ENCODE data around the gene HDAC7. TPM values are rescaled to one million over a fixed set of nuclear protein-coding genes. Genes with fewer than 3 reads are reported as not detected.

Gene HDAC7
- 10 to 100 TPM in 2 of 4 donors, 1 to 10 TPM in 2; 2.2 to 30.3 (median 15.3) TPM for polyA plus RNA-seq
- long read RNA-seq, donor 1, full-length matches to known transcripts, result 4 of 4 reads
- long read RNA-seq, donor 1, partial matches to known transcripts, result 0 of 4 reads
- long read RNA-seq, donor 1, other reads (novel, unspliced or antisense), result 0 of 4 reads
- long read RNA-seq, donor 2, full-length matches to known transcripts, result 1 of 1 reads
- long read RNA-seq, donor 2, partial matches to known transcripts, result 0 of 1 reads
- long read RNA-seq, donor 2, other reads (novel, unspliced or antisense), result 0 of 1 reads
- long read RNA-seq, donor 3, partial matches to known transcripts, result 0 of 1 reads
- long read RNA-seq, donor 3, other reads (novel, unspliced or antisense), result 0 of 1 reads
- long read RNA-seq, donor 4, partial matches to known transcripts, result 0 of 1 reads
- long read RNA-seq, donor 4, other reads (novel, unspliced or antisense), result 0 of 1 reads
- long read RNA-seq, donor 5, result 0 reads
- long read RNA-seq, donor 6, partial matches to known transcripts, result 0 of 2 reads
- long read RNA-seq, donor 6, other reads (novel, unspliced or antisense), result 0 of 2 reads
- long read RNA-seq, donor 7, result 0 reads
- long read RNA-seq, donor 8, full-length matches to known transcripts, result 1 of 1 reads
- long read RNA-seq, donor 8, partial matches to known transcripts, result 0 of 1 reads
- long read RNA-seq, donor 8, other reads (novel, unspliced or antisense), result 0 of 1 reads
- long read RNA-seq, donor 9, result 0 reads
- long read RNA-seq, donor 10, partial matches to known transcripts, result 0 of 3 reads
- long read RNA-seq, donor 10, other reads (novel, unspliced or antisense), result 0 of 3 reads

DNA sequence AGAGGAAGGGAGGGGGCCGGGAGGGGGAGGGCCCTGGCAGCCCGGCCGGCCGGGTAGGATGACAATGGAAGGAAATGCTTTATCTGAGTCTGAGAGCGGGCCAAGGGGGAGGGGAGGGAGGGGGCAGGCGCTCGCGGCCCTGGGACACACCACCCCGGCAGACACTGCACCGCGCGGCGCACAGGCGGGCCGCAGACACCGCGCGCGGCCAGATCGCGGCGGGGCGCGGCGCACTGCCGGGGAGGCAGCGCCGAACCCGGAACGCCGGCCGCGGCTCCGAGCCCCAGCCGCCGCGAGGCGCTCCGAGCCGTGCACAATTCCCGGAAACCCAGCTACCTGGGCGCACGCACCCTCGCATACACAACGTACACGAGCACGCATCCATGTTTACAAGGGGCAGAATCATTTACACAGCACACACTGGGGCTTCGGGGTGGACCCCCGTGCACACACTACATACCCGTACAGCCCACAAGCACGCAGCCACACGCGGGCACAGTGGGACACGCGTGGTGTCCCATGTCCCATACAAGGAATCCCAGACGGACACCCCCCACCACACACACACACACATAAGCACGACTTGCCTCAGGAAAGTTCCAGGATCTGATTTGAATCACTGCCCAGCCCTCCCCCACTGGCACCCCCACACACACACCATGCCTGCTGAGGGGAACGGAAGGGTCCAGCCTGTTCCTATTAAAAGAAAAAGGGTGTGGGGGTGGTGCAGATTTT is at the start of gene HDAC7:
Gene HDAC7, minus strand, starts transcription at position 8 of the 735 bp plus-strand sequence. CDS start 118 bp downstream, outside the sequence.
- H3K27ac ChIP-seq (ENCODE audit: low read depth in 1 of 3, low read length in 2 of 3), result peak within 1 kb of the TSS; percentile 75 to 93 (median 92)
- no peak for FAIRE-seq
- WGBS, 3 donors, result 0 to 1% (median 0%) methylated on average over 43 to 58 of the region's 58 CpGs

DNA sequence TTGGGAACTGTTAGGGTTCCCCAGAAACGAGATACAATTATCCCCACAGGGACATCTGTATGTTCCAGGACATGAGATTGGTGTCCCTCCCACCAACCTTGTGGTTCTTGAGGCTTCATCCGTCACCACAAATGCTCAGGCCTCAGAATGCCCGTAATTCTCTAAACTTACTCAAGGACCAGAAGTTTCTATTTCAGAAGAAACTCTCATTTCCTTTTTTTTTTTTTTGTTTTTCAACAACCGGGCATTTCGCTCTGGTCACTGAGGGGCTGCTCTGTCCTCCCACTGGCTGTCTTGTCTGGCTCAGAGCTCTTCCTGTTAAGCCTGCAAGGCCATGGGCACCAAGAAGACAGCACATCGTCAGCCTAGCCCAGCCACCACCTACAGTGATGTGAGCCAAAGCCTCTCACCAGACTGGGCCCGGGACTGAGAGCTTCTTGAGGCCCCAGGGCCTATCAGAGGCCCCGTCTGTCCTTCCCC is 48.9 kb upstream of the HDAC7 start:
- H3K4me3 ChIP-seq (ENCODE audit: low read depth in 1 of 3, low read length in 3 of 3), result no peak overlapping the region
- no peaks in the 10 kb centered on the region for H3K9me3 ChIP-seq (ENCODE audit: control insufficient read depth in 2 of 2, insufficient read depth in 1 of 2, low read depth in 1 of 2, low read length in 1 of 2)
- H3K27ac ChIP-seq (ENCODE audit: low read depth in 1 of 3, low read length in 2 of 3), result peak overlapping the region in 1 of 3 donors; percentile 47
- no peak for FAIRE-seq
- no peaks in the 10 kb centered on the region for H3K27me3 ChIP-seq (ENCODE audit: control insufficient read depth in 3 of 3, insufficient read depth in 3 of 3, low read length in 3 of 3)
- peaks cover 0 to under 1% (median 0%) of the 10 kb centered on the region in 3 donors for H3K4me1 ChIP-seq (ENCODE audit: control insufficient read depth in 3 of 3, insufficient read depth in 2 of 3, low read depth in 1 of 3, low read length in 2 of 3)
- H3K36me3 ChIP-seq (ENCODE audit: control insufficient read depth in 3 of 3, insufficient read depth in 2 of 3, low read depth in 1 of 3, low read length in 3 of 3), result peaks cover 5 to 40% (median 18%) of the 10 kb centered on the region in 3 donors
- DNase-seq, result no peak
- 62 to 66% (median 62%) methylated on average over 8 of the region's 8 CpGs for WGBS, 3 donors

More for the DNA sequence above, at the start of gene HDAC7:
- Histone ChIP-seq H3K4me1 (ENCODE audit: control insufficient read depth in 3 of 3, insufficient read depth in 2 of 3, low read depth in 1 of 3, low read length in 2 of 3) (peaks cover 0 to 51% (median 28%) of the 10 kb centered on the region in 3 donors), H3K27me3 (ENCODE audit: control insufficient read depth in 3 of 3, insufficient read depth in 3 of 3, low read length in 3 of 3) (no peaks in the 10 kb centered on the region), H3K9me3 (ENCODE audit: control insufficient read depth in 2 of 2, insufficient read depth in 1 of 2, low read depth in 1 of 2, low read length in 1 of 2) (no peaks in the 10 kb centered on the region), H3K36me3 (ENCODE audit: control insufficient read depth in 3 of 3, insufficient read depth in 2 of 3, low read depth in 1 of 3, low read length in 3 of 3) (peaks cover 0 to 10% (median 0%) of the 10 kb centered on the region in 3 donors), H3K4me3 (ENCODE audit: low read depth in 1 of 3, low read length in 3 of 3) (peak within 1 kb of the TSS; percentile 71 to 80 (median 76))
- DNase-seq, result peak; percentile 59 to 90

DNA sequence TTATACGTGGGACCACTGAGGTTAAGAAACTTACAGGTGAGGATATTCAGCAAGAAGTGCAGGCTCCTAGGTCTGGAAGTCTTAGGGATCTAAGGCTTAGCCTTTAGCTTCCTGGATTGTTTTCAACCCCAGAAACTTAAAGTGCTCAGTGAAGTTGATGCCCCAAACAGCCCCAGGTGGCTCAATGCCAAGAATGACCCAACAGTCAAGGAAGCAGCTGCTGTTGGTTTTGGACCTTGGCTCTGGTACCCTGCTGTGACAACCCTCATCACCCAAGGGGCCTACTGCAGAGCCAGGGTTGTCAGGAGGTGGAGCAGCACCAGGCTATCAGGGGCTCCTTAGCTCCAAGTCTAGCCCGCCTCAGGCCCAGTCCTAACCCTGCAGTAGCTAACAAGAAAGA is 48.3 kb upstream of the HDAC7 start:
- Histone ChIP-seq H3K4me1 (ENCODE audit: control insufficient read depth in 3 of 3, insufficient read depth in 2 of 3, low read depth in 1 of 3, low read length in 2 of 3) (peaks cover 0 to 2% (median 0%) of the 10 kb centered on the region in 3 donors), H3K36me3 (ENCODE audit: control insufficient read depth in 3 of 3, insufficient read depth in 2 of 3, low read depth in 1 of 3, low read length in 3 of 3) (peaks cover 5 to 46% (median 18%) of the 10 kb centered on the region in 3 donors), H3K9me3 (ENCODE audit: control insufficient read depth in 2 of 2, insufficient read depth in 1 of 2, low read depth in 1 of 2, low read length in 1 of 2) (no peaks in the 10 kb centered on the region), H3K27me3 (ENCODE audit: control insufficient read depth in 3 of 3, insufficient read depth in 3 of 3, low read length in 3 of 3) (no peaks in the 10 kb centered on the region), H3K4me3 (ENCODE audit: low read depth in 1 of 3, low read length in 3 of 3) (no peak overlapping the region), H3K27ac (ENCODE audit: low read depth in 1 of 3, low read length in 2 of 3) (peak overlapping the region in 1 of 3 donors; percentile 51)
- DNase-seq (no peak), FAIRE-seq (no peak)
- WGBS, 3 donors, result 70 to 85% (median 73%) methylated on average over 2 of the region's 2 CpGs

DNA sequence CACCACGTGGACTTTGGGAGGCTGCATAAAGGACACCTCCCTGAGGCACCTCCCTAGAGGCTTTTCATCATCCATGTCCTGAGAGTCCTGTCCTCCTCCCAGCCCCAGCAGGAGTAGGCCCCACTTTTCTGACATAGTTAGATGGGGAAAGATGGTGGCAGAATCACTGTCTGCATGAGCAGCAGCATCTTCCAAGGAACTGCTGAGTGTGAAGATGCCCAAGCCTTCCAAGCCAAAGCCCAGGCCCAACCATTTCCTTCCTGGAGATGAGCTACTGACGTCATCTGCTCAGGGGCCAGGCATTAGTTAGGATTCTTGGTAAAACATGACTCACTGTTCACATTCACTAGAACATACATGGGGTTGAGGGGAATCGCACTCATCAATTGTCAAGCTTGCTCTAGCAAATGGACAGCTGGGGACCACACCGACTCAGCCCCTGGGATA is 47.8 kb upstream of the HDAC7 start:
- no peak for FAIRE-seq

DNA sequence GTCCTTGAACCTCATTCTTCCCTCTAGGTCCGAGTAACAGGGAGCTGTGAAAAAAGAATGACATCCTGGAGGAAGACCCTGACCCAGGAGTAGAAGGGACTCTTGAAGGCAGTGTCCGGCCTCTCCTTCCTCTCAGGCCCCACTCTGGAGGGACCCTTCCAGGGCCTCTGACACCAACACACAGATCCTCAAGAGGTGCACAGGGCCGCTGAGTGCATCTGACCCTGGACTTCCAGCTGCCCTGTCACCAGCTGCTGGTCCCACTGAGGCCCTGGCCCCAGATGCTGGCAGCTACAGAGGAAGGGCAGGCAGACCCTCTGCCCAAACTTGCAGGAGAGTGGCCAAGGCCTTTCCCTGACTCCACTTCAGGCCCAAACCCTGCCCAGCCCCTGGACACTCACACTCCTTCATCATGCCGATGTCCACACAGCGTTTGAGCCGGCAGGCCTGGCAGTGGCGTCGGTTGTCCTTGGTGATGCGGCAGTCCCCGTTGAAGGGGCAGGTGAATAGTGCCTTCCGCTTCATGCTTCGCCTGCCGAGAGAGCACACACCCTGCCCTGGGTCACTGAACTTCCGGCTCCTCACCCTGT is 45.0 kb upstream of the HDAC7 start:
- Histone ChIP-seq H3K27ac (ENCODE audit: low read depth in 1 of 3, low read length in 2 of 3) (no peak overlapping the region), H3K4me1 (ENCODE audit: control insufficient read depth in 3 of 3, insufficient read depth in 2 of 3, low read depth in 1 of 3, low read length in 2 of 3) (peaks cover 0 to 9% (median 4%) of the 10 kb centered on the region in 3 donors), H3K36me3 (ENCODE audit: control insufficient read depth in 3 of 3, insufficient read depth in 2 of 3, low read depth in 1 of 3, low read length in 3 of 3) (peaks cover 5 to 49% (median 17%) of the 10 kb centered on the region in 3 donors), H3K27me3 (ENCODE audit: control insufficient read depth in 3 of 3, insufficient read depth in 3 of 3, low read length in 3 of 3) (no peaks in the 10 kb centered on the region), H3K9me3 (ENCODE audit: control insufficient read depth in 2 of 2, insufficient read depth in 1 of 2, low read depth in 1 of 2, low read length in 1 of 2) (no peaks in the 10 kb centered on the region), H3K4me3 (ENCODE audit: low read depth in 1 of 3, low read length in 3 of 3) (no peak overlapping the region)
- FAIRE-seq (no peak), DNase-seq (no peak)
- 78 to 90% (median 87%) methylated on average over 11 to 14 of the region's 14 CpGs for WGBS, 3 donors

More for the DNA sequence above, 47.8 kb upstream of the HDAC7 start:
- no peaks in the 10 kb centered on the region for H3K9me3 ChIP-seq (ENCODE audit: control insufficient read depth in 2 of 2, insufficient read depth in 1 of 2, low read depth in 1 of 2, low read length in 1 of 2)
- peaks cover 0 to 4% (median 2%) of the 10 kb centered on the region in 3 donors for H3K4me1 ChIP-seq (ENCODE audit: control insufficient read depth in 3 of 3, insufficient read depth in 2 of 3, low read depth in 1 of 3, low read length in 2 of 3)
- peaks cover 5 to 50% (median 18%) of the 10 kb centered on the region in 3 donors for H3K36me3 ChIP-seq (ENCODE audit: control insufficient read depth in 3 of 3, insufficient read depth in 2 of 3, low read depth in 1 of 3, low read length in 3 of 3)
- H3K4me3 ChIP-seq (ENCODE audit: low read depth in 1 of 3, low read length in 3 of 3), result no peak overlapping the region
- no peak for DNase-seq
- WGBS, 3 donors, result 64 to 84% (median 68%) methylated on average over 4 of the region's 4 CpGs
- H3K27me3 ChIP-seq (ENCODE audit: control insufficient read depth in 3 of 3, insufficient read depth in 3 of 3, low read length in 3 of 3), result no peaks in the 10 kb centered on the region
- H3K27ac ChIP-seq (ENCODE audit: low read depth in 1 of 3, low read length in 2 of 3), result peak overlapping the region in 1 of 3 donors; percentile 51

DNA sequence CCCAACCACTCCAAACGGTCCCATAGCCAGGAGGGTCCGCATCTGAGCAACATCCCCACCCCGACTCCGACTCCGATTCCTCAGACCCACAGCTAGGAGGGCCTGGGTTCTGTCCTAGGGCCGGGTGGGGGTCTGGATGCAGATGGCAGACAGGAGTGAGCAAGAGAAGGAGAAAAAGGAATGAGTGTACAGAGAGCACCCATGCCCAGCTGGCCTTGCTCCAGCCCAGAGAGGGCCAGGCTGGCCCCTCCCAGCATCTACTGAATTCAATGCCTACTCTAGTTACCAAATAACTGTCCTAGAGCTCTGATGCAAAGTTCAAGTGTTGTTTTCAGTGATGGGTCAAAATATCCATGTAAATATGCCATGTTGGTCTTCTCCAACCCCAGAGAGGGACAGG is 44.3 kb upstream of the HDAC7 start:
- FAIRE-seq, result no peak
- DNase-seq, result no peak
- Histone ChIP-seq H3K36me3 (ENCODE audit: control insufficient read depth in 3 of 3, insufficient read depth in 2 of 3, low read depth in 1 of 3, low read length in 3 of 3) (peaks cover 5 to 52% (median 15%) of the 10 kb centered on the region in 3 donors), H3K4me1 (ENCODE audit: control insufficient read depth in 3 of 3, insufficient read depth in 2 of 3, low read depth in 1 of 3, low read length in 2 of 3) (peaks cover 0 to 9% (median 4%) of the 10 kb centered on the region in 3 donors), H3K27ac (ENCODE audit: low read depth in 1 of 3, low read length in 2 of 3) (no peak overlapping the region), H3K9me3 (ENCODE audit: control insufficient read depth in 2 of 2, insufficient read depth in 1 of 2, low read depth in 1 of 2, low read length in 1 of 2) (no peaks in the 10 kb centered on the region), H3K27me3 (ENCODE audit: control insufficient read depth in 3 of 3, insufficient read depth in 3 of 3, low read length in 3 of 3) (no peaks in the 10 kb centered on the region), H3K4me3 (ENCODE audit: low read depth in 1 of 3, low read length in 3 of 3) (no peak overlapping the region)
- 82 to 88% (median 87%) methylated on average over 6 of the region's 6 CpGs for WGBS, 3 donors

DNA sequence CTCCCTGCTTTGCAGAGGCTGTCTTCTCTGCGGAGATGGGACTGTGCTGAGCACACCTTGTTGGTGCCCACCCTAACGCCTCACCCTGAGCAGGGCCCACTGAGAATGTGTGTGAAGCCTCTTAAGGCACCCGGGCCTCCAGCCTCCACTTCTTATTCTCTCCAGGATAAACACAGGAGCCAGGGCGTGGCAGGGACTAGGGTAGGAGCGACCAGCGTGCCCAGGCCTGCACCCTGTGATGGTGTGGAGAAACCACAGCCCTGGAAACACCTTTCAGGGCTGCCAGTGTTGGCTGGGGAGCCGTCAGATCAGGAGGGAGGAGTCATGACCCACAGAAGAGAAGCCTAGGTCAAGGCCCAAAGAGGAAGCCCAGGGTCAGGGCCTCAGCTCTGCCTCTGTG is 43.8 kb upstream of the HDAC7 start:
- H3K27ac ChIP-seq (ENCODE audit: low read depth in 1 of 3, low read length in 2 of 3), result peak overlapping the region in 1 of 3 donors; percentile 3
- no peak overlapping the region for H3K4me3 ChIP-seq (ENCODE audit: low read depth in 1 of 3, low read length in 3 of 3)
- FAIRE-seq (no peak), DNase-seq (peak in 1 of 2 donors; percentile 28)
- peaks cover 5 to 52% (median 12%) of the 10 kb centered on the region in 3 donors for H3K36me3 ChIP-seq (ENCODE audit: control insufficient read depth in 3 of 3, insufficient read depth in 2 of 3, low read depth in 1 of 3, low read length in 3 of 3)
- whole genome bisulfite sequencing, 3 donors, result 47 to 68% (median 64%) methylated on average over 7 of the region's 7 CpGs
- no peaks in the 10 kb centered on the region for H3K9me3 ChIP-seq (ENCODE audit: control insufficient read depth in 2 of 2, insufficient read depth in 1 of 2, low read depth in 1 of 2, low read length in 1 of 2)
- H3K4me1 ChIP-seq (ENCODE audit: control insufficient read depth in 3 of 3, insufficient read depth in 2 of 3, low read depth in 1 of 3, low read length in 2 of 3), result peaks cover 0 to 9% (median 6%) of the 10 kb centered on the region in 3 donors
- no peaks in the 10 kb centered on the region for H3K27me3 ChIP-seq (ENCODE audit: control insufficient read depth in 3 of 3, insufficient read depth in 3 of 3, low read length in 3 of 3)
